Activated naive CD8-positive, alpha-beta T cell treated with anti-CD3 and anti-CD28 coated beads, Interleukin-2, amount 50 U/mL, for 16 hours (primary cell): ENCODE measurements around the gene TTN.

ENCODE experiments used
- DNase-seq: peaks from one replicate; pipeline ENCODE4 v3.0.0-alpha.2; 2020; ENCODE audit warnings: low read depth, low spot score

Gene TTN

GRCh38 chr2:178811901-178812300 is 4.7 kb upstream of the TTN start:
- no peak for DNase-seq

GRCh38 chr2:178811045-178811444 is 3.8 kb upstream of the TTN start:
- DNase-seq, result no peak

GRCh38 chr2:178810422-178810821 is 3.2 kb upstream of the TTN start:
- DNase-seq, result no peak

- DNase-seq, result no peak
Measured at GRCh38 chr2:178806543-178806942, 680 bp downstream of the TTN start.

GRCh38 chr2:178805457-178805856 is 1.8 kb downstream of the TTN start:
- no peak for DNase-seq

GRCh38 chr2:178804791-178805190 is 2.4 kb downstream of the TTN start:
- DNase-seq, result no peak

GRCh38 chr2:178800510-178800909 is 6.7 kb downstream of the TTN start:
- DNase-seq, result no peak

- DNase-seq, result no peak
Measured at GRCh38 chr2:178799305-178799704, 7.9 kb downstream of the TTN start.

- no peak for DNase-seq
Measured at GRCh38 chr2:178796079-178796677, 11.0 kb downstream of the TTN start.

GRCh38 chr2:178787934-178788333 is 19.3 kb downstream of the TTN start:
- no peak for DNase-seq

GRCh38 chr2:178787155-178787554 is 20.1 kb downstream of the TTN start:
- DNase-seq, result no peak

GRCh38 chr2:178783889-178784288 is 23.3 kb downstream of the TTN start:
- no peak for DNase-seq

GRCh38 chr2:178782236-178782635 is 25.0 kb downstream of the TTN start:
- no peak for DNase-seq

GRCh38 chr2:178777577-178777976 is 29.6 kb downstream of the TTN start:
- no peak for DNase-seq

- DNase-seq, result no peak
Measured at GRCh38 chr2:178776751-178777150, 30.5 kb downstream of the TTN start.

GRCh38 chr2:178775975-178776374 is 31.2 kb downstream of the TTN start:
- DNase-seq, result no peak

- DNase-seq, result no peak
Measured at GRCh38 chr2:178770518-178770917, 36.7 kb downstream of the TTN start.

- DNase-seq, result no peak
Measured at GRCh38 chr2:178767094-178768060, 39.8 kb downstream of the TTN start.

- DNase-seq, result no peak
Measured at GRCh38 chr2:178764097-178764496, 43.1 kb downstream of the TTN start.

GRCh38 chr2:178761759-178762371 is 45.4 kb downstream of the TTN start:
- no peak for DNase-seq

- no peak for DNase-seq
Measured at GRCh38 chr2:178756843-178757242, 50.4 kb downstream of the TTN start.

GRCh38 chr2:178756343-178756742 is 50.9 kb downstream of the TTN start:
- DNase-seq, result no peak

- no peak for DNase-seq
Measured at GRCh38 chr2:178747767-178748166, 59.5 kb downstream of the TTN start.
